NCI-H345 (cell line): ENCODE results near the gene VWA5B1.
"Not testable (repeated sequence)": the region's sequence is repeated elsewhere in the genome, so short reads cannot be mapped to it uniquely, and the experiment has no call there.

Source experiments
- DNase-seq: peaks from one replicate; lab custom pipeline; 2025; lab: John Stamatoyannopoulos, UW

The VWA5B1 gene

GRCh38 chr1:20290624-20291597 is at the start of gene VWA5B1:
Gene VWA5B1, plus strand, starts transcription at chr1:20290875. Its CDS starts 19,727 bp downstream, at chr1:20310602.
- peak; percentile 77 for DNase-seq

- DNase-seq = no peak
Measured at GRCh38 chr1:20242890-20243479, 47.7 kb upstream of the VWA5B1 start.

- DNase-seq = no peak
Measured at GRCh38 chr1:20248971-20249612, 41.6 kb upstream of the VWA5B1 start.

GRCh38 chr1:20250340-20250989 is 40.2 kb upstream of the VWA5B1 start:
- DNase-seq = peak; percentile 49

- no peak for DNase-seq
Measured at GRCh38 chr1:20252587-20252986, 38.1 kb upstream of the VWA5B1 start.

- peak; percentile 22 for DNase-seq
Measured at GRCh38 chr1:20255666-20256065, 35.0 kb upstream of the VWA5B1 start.

GRCh38 chr1:20259646-20260045 is 31.0 kb upstream of the VWA5B1 start:
- no peak for DNase-seq

GRCh38 chr1:20261095-20261494 is 29.6 kb upstream of the VWA5B1 start:
- DNase-seq = no peak

- DNase-seq = no peak
Measured at GRCh38 chr1:20262810-20263534, 27.7 kb upstream of the VWA5B1 start.

- DNase-seq = no peak
Measured at GRCh38 chr1:20265250-20265649, 25.4 kb upstream of the VWA5B1 start.

- DNase-seq = no peak
Measured at GRCh38 chr1:20266141-20266540, 24.5 kb upstream of the VWA5B1 start.

- no peak for DNase-seq
Measured at GRCh38 chr1:20266642-20267041, 24.0 kb upstream of the VWA5B1 start.

GRCh38 chr1:20271498-20272400 is 18.9 kb upstream of the VWA5B1 start:
- peak; percentile 4 for DNase-seq

- DNase-seq = not testable (repeated sequence)
Measured at GRCh38 chr1:20273716-20274115, 17.0 kb upstream of the VWA5B1 start.

GRCh38 chr1:20275319-20275925 is 15.3 kb upstream of the VWA5B1 start:
- DNase-seq = no peak

GRCh38 chr1:20276485-20277159 is 14.1 kb upstream of the VWA5B1 start:
- DNase-seq = no peak

- DNase-seq = no peak
Measured at GRCh38 chr1:20278692-20279130, 12.0 kb upstream of the VWA5B1 start.

- DNase-seq = no peak
Measured at GRCh38 chr1:20279509-20279908, 11.2 kb upstream of the VWA5B1 start.

GRCh38 chr1:20280341-20280740 is 10.3 kb upstream of the VWA5B1 start:
- DNase-seq = no peak
